ENCODE data around the gene AKAP13.

DNA sequence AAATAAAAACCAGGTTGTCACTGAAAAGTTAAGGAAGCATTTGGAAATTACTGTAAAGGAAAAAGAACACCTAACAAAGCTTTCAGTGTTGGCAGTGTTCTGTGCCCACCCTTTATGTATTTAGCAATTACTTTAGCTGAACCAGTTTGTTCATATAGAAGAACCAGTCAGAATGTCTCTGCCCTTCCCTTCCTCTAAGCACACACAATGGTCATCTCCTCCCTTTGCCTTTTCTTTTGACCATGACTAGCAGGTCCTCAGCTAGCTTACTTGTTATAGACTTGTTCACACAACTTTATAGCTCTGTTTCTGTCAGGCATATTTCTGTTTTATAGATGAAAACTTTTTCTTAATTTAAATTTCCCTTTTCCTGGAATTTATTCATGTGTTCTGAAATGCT lies 59.6 kb downstream of the AKAP13 start:
- TF ChIP-seq, protein P1, sequence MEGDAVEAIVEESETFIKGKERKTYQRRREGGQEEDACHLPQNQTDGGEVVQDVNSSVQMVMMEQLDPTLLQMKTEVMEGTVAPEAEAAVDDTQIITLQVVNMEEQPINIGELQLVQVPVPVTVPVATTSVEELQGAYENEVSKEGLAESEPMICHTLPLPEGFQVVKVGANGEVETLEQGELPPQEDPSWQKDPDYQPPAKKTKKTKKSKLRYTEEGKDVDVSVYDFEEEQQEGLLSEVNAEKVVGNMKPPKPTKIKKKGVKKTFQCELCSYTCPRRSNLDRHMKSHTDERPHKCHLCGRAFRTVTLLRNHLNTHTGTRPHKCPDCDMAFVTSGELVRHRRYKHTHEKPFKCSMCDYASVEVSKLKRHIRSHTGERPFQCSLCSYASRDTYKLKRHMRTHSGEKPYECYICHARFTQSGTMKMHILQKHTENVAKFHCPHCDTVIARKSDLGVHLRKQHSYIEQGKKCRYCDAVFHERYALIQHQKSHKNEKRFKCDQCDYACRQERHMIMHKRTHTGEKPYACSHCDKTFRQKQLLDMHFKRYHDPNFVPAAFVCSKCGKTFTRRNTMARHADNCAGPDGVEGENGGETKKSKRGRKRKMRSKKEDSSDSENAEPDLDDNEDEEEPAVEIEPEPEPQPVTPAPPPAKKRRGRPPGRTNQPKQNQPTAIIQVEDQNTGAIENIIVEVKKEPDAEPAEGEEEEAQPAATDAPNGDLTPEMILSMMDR (IDR thresholded peaks at IDR 0.05) = no peak
- no peak for TF ChIP-seq POLR2A (IDR thresholded peaks at IDR 0.05)

Measured in esophagus squamous epithelium (tissue), 4 donors.